WTC11 (cell line): ENCODE measurements around the gene BBS9. TPM values are rescaled to one million over a fixed set of nuclear protein-coding genes. Genes with fewer than 3 reads are reported as not detected.

Source experiments
- ATAC-seq: fragments of 200-7000 bp; cut with Tn5 transposase; 2 replicates; pipeline ENCODE4 v1.10.0; 2021; ENCODE audit warnings: mild to moderate bottlenecking, moderate library complexity
- CTCF ChIA-PET: fragments of 300-600 bp; sonication (Branson Sonifier 250); formaldehyde crosslinking; loops from one replicate; lab custom pipeline; 2021; ENCODE audit warnings: antibody characterized with exemption; lab: Charles Lee
- POLR2A ChIA-PET: fragments of 350-600 bp; sonication (Branson Sonifier 250); formaldehyde crosslinking; loops from one replicate; lab custom pipeline; 2021; ENCODE audit warnings: antibody characterized with exemption; lab: Charles Lee
- DNase-seq: peaks from one replicate; pipeline ENCODE4 v3.0.0; 2021; ENCODE audit warnings: low spot score
- H3K27ac Mint-ChIP-seq: 2 replicates; pipeline ENCODE4 v1.8.0; 2021; ENCODE audit warnings: mixed read lengths
- H3K27me3 Mint-ChIP-seq: 2 replicates; pipeline ENCODE4 v1.8.0; 2021; ENCODE audit warnings: low read depth, mild to moderate bottlenecking, moderate library complexity, mixed read lengths
- H3K36me3 Mint-ChIP-seq: 2 replicates; pipeline ENCODE4 v1.8.0; 2021; ENCODE audit warnings: mixed read lengths
- H3K4me1 Mint-ChIP-seq: 2 replicates; pipeline ENCODE4 v1.8.0; 2022; ENCODE audit warnings: mixed read lengths
- H3K4me3 Mint-ChIP-seq: 2 replicates; pipeline ENCODE4 v1.8.0; 2021; ENCODE audit warnings: mild to moderate bottlenecking, moderate library complexity, mixed read lengths
- H3K9me3 Mint-ChIP-seq: 2 replicates; pipeline ENCODE4 v1.8.0; 2021; ENCODE audit warnings: mixed read lengths
- ELF4 ChIP-seq: sonication (generic); formaldehyde crosslinking; IDR thresholded peaks from 2 replicates; pipeline ENCODE4 v1.8.1; 2022; ENCODE audit warnings: low read depth, mild to moderate bottlenecking, moderate library complexity, missing genetic modification reagents
- EMX1 ChIP-seq: fragments of 250-450 bp; sonication (Bioruptor Pico); IDR thresholded peaks from 2 replicates; pipeline ENCODE4 v1.8.0; 2021; ENCODE audit warnings: mild to moderate bottlenecking
- FOXP1 ChIP-seq: sonication (generic); formaldehyde crosslinking; IDR thresholded peaks from 2 replicates; pipeline ENCODE4 v1.8.0; 2022; ENCODE audit warnings: missing genetic modification reagents, mild to moderate bottlenecking, moderate library complexity, borderline replicate concordance
- NR1H2 ChIP-seq: sonication (generic); formaldehyde crosslinking; IDR thresholded peaks from 2 replicates; pipeline ENCODE4 v1.9.0; 2021; ENCODE audit warnings: mild to moderate bottlenecking, moderate library complexity, missing genetic modification reagents
- NR2C2 ChIP-seq: sonication (generic); formaldehyde crosslinking; IDR thresholded peaks from 2 replicates; pipeline ENCODE4 v1.8.0; 2022; ENCODE audit warnings: mild to moderate bottlenecking, missing genetic modification reagents
- SMAD3 ChIP-seq: sonication (generic); formaldehyde crosslinking; IDR thresholded peaks from 2 replicates; pipeline ENCODE4 v1.8.0; 2022; ENCODE audit warnings: missing genetic modification reagents, mild to moderate bottlenecking, borderline replicate concordance
- TEAD1 ChIP-seq: sonication (generic); formaldehyde crosslinking; IDR thresholded peaks from 2 replicates; pipeline ENCODE4 v1.8.0; 2022; ENCODE audit warnings: mild to moderate bottlenecking, missing genetic modification reagents
- ZNF138 ChIP-seq: sonication (generic); formaldehyde crosslinking; conservative IDR thresholded peaks from 2 replicates; pipeline ENCODE4 v1.8.1; 2022; ENCODE audit warnings: mild to moderate bottlenecking, moderate library complexity, missing genetic modification reagents
- ZNF219 ChIP-seq: sonication (generic); formaldehyde crosslinking; IDR thresholded peaks from 2 replicates; pipeline ENCODE4 v1.8.0; 2023; ENCODE audit warnings: missing genetic modification reagents, mild to moderate bottlenecking, borderline replicate concordance
- total RNA-seq: library from RNA; stranded (reverse); gene quantifications from 3 replicates; pipeline ENCODE4 v1.2.3, GENCODE V29; 2021
- TF ChIP-seq, protein P1 (sequence below): fragments of 250-450 bp; sonication (Bioruptor Pico); IDR thresholded peaks from 2 replicates; pipeline ENCODE4 v2.1.2; 2022; ENCODE audit warnings: mild to moderate bottlenecking, moderate library complexity
- TF ChIP-seq, protein P2 (sequence below): sonication (generic); formaldehyde crosslinking; IDR thresholded peaks from 2 replicates; pipeline ENCODE4 v1.8.1; 2023; ENCODE audit warnings: mild to moderate bottlenecking, missing genetic modification reagents, moderate library complexity
- TF ChIP-seq, protein P3 (sequence below): fragments of 250-450 bp; sonication (Bioruptor Pico); IDR thresholded peaks from 2 replicates; pipeline ENCODE4 v1.9.0; 2021; ENCODE audit warnings: moderate library complexity, mild to moderate bottlenecking, inconsistent platforms, borderline replicate concordance
- TF ChIP-seq, protein P4 (sequence below): sonication (generic); formaldehyde crosslinking; IDR thresholded peaks from 2 replicates; pipeline ENCODE4 v1.8.1; 2023; ENCODE audit warnings: mild to moderate bottlenecking, missing genetic modification reagents
- TF ChIP-seq, protein P5 (sequence below): sonication (generic); formaldehyde crosslinking; IDR thresholded peaks from 2 replicates; pipeline ENCODE4 v1.8.1; 2023; ENCODE audit warnings: mild to moderate bottlenecking, missing genetic modification reagents, borderline replicate concordance

BBS9 gene
- total RNA-seq, 1 experiment from 2014 or later = 56.6 TPM

DNA sequence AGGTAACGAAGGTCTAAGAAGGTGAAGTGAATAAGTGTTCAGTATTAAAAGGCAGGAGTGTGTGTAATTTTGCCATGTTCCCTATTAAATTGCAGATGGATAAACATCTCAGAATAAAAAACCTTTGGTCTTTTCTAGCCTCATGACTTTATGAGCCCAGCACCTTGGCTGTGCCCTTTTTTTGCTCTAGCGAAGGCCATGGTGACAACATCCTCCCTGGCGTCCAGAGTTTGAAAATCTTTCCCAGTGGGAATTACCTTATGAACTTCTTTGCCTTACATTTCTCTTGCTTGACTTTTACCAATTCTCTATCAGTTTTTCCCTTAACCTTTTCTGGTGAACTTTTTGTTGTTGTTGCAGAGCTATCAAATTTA, 407.7 kb downstream of the BBS9 start (continued):
- TF ChIP-seq, protein P1, sequence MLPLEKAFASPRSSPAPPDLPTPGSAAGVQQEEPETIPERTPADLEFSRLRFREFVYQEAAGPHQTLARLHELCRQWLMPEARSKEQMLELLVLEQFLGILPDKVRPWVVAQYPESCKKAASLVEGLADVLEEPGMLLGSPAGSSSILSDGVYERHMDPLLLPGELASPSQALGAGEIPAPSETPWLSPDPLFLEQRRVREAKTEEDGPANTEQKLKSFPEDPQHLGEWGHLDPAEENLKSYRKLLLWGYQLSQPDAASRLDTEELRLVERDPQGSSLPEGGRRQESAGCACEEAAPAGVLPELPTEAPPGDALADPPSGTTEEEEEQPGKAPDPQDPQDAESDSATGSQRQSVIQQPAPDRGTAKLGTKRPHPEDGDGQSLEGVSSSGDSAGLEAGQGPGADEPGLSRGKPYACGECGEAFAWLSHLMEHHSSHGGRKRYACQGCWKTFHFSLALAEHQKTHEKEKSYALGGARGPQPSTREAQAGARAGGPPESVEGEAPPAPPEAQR = no peak

DNA sequence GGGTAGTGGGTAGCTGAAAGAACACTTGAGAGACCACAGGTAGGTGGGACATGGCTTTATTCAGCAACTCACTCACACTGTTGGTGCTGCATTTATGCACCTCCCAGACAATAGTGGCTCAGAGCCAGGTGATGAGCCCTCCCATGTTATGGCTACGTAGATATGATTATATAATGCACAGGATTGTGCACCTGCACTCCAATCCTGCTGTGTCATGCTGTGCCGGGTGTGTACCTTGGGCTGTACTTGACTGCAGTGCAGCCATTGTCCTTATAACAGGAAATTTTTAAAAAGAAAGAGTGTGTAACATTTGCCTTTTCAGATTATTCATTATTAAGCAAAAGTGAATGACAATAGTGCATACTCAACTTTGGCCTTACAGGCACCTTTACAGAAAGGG, 409.8 kb downstream of the BBS9 start:
- no peak for DNase-seq
- CTCF ChIA-PET = no interaction called here
- Mint-ChIP-seq H3K36me3 (peaks cover 48% of the 10 kb centered on the region), H3K4me3 (no peak overlapping the region), H3K4me1 (peaks cover 27% of the 10 kb centered on the region), H3K9me3 (peaks cover 38% of the 10 kb centered on the region), H3K27ac (no peak overlapping the region), H3K27me3 (no peaks in the 10 kb centered on the region)
- POLR2A ChIA-PET = no interaction called here
- TF ChIP-seq, protein P2, sequence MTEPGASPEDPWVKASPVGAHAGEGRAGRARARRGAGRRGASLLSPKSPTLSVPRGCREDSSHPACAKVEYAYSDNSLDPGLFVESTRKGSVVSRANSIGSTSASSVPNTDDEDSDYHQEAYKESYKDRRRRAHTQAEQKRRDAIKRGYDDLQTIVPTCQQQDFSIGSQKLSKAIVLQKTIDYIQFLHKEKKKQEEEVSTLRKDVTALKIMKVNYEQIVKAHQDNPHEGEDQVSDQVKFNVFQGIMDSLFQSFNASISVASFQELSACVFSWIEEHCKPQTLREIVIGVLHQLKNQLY (CRISPR knock-in tag) = no peak
- no peak for TF ChIP-seq TEAD1
- TF ChIP-seq, protein P3, sequence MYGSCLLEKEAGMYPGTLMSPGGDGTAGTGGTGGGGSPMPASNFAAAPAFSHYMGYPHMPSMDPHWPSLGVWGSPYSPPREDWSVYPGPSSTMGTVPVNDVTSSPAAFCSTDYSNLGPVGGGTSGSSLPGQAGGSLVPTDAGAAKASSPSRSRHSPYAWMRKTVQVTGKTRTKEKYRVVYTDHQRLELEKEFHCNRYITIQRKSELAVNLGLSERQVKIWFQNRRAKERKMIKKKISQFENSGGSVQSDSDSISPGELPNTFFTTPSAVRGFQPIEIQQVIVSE (CRISPR knock-in tag) = no peak
- ATAC-seq = no peak

DNA sequence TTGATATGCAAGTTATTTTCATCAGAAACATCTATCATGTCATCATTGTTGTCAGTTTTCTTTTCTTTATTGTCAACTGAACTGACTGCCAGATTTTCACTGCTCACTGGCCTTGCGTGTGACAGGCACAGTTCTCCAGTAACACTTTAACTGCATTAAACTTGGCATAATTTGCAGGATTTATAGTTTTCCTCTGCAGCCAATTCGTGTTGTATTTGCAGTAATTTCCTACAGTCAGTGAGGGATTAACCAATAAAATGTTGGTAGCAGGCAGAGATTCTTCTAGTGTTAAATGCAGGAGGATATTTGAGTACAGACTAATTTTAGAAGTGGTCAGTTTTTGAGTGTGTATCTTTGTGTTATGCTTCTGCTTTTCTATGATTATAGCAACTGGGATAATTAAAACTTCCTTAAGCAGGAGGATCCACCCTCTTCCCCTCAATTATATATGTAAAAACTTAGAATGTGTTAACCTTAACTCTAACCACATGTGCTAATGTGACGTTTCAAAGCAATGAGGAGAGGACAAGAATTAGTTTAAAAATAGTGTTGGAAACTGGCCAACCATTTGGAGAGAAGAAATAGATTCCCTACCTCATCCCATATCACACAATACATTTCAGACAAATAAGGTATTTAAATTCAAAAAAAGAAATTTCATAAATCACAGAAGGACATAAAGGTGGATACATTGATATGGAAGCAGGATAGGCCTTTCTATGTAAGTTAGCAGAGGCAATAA, 410.5 kb downstream of the BBS9 start:
- no peak for TF ChIP-seq ELF4 (CRISPR knock-in tag)
- no peak for TF ChIP-seq EMX1 (CRISPR knock-in tag)
- TF ChIP-seq NR1H2 (CRISPR knock-in tag) = no peak
- TF ChIP-seq FOXP1 = no peak
- TF ChIP-seq, protein P4, sequence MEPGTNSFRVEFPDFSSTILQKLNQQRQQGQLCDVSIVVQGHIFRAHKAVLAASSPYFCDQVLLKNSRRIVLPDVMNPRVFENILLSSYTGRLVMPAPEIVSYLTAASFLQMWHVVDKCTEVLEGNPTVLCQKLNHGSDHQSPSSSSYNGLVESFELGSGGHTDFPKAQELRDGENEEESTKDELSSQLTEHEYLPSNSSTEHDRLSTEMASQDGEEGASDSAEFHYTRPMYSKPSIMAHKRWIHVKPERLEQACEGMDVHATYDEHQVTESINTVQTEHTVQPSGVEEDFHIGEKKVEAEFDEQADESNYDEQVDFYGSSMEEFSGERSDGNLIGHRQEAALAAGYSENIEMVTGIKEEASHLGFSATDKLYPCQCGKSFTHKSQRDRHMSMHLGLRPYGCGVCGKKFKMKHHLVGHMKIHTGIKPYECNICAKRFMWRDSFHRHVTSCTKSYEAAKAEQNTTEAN (CRISPR knock-in tag) = no peak
- no peak for TF ChIP-seq SMAD3
- TF ChIP-seq NR2C2 = no peak
- no peak for TF ChIP-seq ZNF219 (CRISPR knock-in tag)
- TF ChIP-seq, protein P5, sequence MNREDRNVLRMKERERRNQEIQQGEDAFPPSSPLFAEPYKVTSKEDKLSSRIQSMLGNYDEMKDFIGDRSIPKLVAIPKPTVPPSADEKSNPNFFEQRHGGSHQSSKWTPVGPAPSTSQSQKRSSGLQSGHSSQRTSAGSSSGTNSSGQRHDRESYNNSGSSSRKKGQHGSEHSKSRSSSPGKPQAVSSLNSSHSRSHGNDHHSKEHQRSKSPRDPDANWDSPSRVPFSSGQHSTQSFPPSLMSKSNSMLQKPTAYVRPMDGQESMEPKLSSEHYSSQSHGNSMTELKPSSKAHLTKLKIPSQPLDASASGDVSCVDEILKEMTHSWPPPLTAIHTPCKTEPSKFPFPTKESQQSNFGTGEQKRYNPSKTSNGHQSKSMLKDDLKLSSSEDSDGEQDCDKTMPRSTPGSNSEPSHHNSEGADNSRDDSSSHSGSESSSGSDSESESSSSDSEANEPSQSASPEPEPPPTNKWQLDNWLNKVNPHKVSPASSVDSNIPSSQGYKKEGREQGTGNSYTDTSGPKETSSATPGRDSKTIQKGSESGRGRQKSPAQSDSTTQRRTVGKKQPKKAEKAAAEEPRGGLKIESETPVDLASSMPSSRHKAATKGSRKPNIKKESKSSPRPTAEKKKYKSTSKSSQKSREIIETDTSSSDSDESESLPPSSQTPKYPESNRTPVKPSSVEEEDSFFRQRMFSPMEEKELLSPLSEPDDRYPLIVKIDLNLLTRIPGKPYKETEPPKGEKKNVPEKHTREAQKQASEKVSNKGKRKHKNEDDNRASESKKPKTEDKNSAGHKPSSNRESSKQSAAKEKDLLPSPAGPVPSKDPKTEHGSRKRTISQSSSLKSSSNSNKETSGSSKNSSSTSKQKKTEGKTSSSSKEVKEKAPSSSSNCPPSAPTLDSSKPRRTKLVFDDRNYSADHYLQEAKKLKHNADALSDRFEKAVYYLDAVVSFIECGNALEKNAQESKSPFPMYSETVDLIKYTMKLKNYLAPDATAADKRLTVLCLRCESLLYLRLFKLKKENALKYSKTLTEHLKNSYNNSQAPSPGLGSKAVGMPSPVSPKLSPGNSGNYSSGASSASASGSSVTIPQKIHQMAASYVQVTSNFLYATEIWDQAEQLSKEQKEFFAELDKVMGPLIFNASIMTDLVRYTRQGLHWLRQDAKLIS (CRISPR knock-in tag) = no peak
- TF ChIP-seq ZNF138 = no peak
- Mint-ChIP-seq H3K27ac (no peak overlapping the region), H3K36me3 (peaks cover 45% of the 10 kb centered on the region), H3K9me3 (peaks cover 38% of the 10 kb centered on the region), H3K4me1 (peaks cover 25% of the 10 kb centered on the region), H3K4me3 (no peak overlapping the region), H3K27me3 (no peaks in the 10 kb centered on the region)
- ChIA-PET CTCF (no interaction called here), POLR2A (no interaction called here)
- DNase-seq (no peak), ATAC-seq (no peak)
